Measurements from ENCODE around the gene MOSMO. TPM values are rescaled to one million over a fixed set of nuclear protein-coding genes. Genes with fewer than 3 reads are reported as not detected.

The MOSMO gene
- total and polyA plus RNA-seq, 4 donors: 3.9 to 13.6 (median 4.5) TPM

DNA sequence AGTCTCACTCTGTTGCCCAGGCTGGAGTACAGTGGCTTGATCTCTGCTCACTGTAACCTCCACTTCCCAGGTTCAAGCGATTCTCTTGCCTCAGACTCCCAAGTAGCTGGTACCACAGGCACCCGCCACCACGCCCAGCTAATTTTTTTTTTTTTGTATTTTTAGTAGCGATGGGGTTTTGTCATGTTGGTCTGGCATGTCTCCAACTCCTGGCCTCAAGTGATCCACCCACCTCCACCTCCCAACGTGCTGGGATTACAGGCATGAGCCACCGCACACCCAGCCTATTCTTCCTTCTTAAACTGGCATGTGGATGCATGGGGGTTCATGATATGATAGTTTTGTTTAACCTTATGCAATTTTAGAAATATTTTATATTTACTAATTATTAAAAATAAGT, 45.1 kb downstream of the MOSMO start:
- Histone ChIP-seq H3K27me3 (ENCODE audit: control insufficient read depth in 4 of 4, insufficient read depth in 4 of 4, low read length in 3 of 4) (no peaks in the 10 kb centered on the region), H3K9ac (ENCODE audit: low read depth in 1 of 2, low read length in 2 of 2) (no peak overlapping the region), H3K36me3 (ENCODE audit: control insufficient read depth in 4 of 4, insufficient read depth in 3 of 4, low read depth in 1 of 4, low read length in 3 of 4) (no peaks in the 10 kb centered on the region), H3K9me3 (ENCODE audit: control insufficient read depth in 4 of 4, low read length in 3 of 4) (no peaks in the 10 kb centered on the region), H3K27ac (ENCODE audit: low read depth in 1 of 2, low read length in 2 of 2) (no peak overlapping the region), H3K4me3 (ENCODE audit: low read depth in 1 of 3, low read length in 3 of 3) (no peak overlapping the region), H3K4me1 (ENCODE audit: control insufficient read depth in 4 of 4, insufficient read depth in 4 of 4, low read length in 3 of 4) (no peaks in the 10 kb centered on the region)
- no peak for DNase-seq (ENCODE audit: low spot score)
- WGBS: 87% methylated on average over 6 of the region's 6 CpGs
- no peak for TF ChIP-seq JUND (IDR thresholded peaks at IDR 0.05)
- no peak for TF ChIP-seq HNF4G (IDR thresholded peaks at IDR 0.05)
- TF ChIP-seq RXRA (IDR thresholded peaks at IDR 0.05): no peak
- no peak for TF ChIP-seq GABPA (IDR thresholded peaks at IDR 0.05 in 1 of 2, conservative IDR thresholded peaks at IDR 0.05 in 1 of 2)
- TF ChIP-seq FOXA2 (IDR thresholded peaks at IDR 0.05): no peak
- TF ChIP-seq RAD21 (IDR thresholded peaks at IDR 0.05): no peak
- TF ChIP-seq, protein P1, sequence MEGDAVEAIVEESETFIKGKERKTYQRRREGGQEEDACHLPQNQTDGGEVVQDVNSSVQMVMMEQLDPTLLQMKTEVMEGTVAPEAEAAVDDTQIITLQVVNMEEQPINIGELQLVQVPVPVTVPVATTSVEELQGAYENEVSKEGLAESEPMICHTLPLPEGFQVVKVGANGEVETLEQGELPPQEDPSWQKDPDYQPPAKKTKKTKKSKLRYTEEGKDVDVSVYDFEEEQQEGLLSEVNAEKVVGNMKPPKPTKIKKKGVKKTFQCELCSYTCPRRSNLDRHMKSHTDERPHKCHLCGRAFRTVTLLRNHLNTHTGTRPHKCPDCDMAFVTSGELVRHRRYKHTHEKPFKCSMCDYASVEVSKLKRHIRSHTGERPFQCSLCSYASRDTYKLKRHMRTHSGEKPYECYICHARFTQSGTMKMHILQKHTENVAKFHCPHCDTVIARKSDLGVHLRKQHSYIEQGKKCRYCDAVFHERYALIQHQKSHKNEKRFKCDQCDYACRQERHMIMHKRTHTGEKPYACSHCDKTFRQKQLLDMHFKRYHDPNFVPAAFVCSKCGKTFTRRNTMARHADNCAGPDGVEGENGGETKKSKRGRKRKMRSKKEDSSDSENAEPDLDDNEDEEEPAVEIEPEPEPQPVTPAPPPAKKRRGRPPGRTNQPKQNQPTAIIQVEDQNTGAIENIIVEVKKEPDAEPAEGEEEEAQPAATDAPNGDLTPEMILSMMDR (IDR thresholded peaks at IDR 0.05; ENCODE audit: low read depth, low read length, missing input control): no peak
- TF ChIP-seq YY1 (IDR thresholded peaks at IDR 0.05): no peak
- TF ChIP-seq, protein P2, sequence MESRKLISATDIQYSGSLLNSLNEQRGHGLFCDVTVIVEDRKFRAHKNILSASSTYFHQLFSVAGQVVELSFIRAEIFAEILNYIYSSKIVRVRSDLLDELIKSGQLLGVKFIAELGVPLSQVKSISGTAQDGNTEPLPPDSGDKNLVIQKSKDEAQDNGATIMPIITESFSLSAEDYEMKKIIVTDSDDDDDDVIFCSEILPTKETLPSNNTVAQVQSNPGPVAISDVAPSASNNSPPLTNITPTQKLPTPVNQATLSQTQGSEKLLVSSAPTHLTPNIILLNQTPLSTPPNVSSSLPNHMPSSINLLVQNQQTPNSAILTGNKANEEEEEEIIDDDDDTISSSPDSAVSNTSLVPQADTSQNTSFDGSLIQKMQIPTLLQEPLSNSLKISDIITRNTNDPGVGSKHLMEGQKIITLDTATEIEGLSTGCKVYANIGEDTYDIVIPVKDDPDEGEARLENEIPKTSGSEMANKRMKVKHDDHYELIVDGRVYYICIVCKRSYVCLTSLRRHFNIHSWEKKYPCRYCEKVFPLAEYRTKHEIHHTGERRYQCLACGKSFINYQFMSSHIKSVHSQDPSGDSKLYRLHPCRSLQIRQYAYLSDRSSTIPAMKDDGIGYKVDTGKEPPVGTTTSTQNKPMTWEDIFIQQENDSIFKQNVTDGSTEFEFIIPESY (IDR thresholded peaks at IDR 0.05): no peak
- TF ChIP-seq FOXA1 (IDR thresholded peaks at IDR 0.05): no peak
- TF ChIP-seq HNF4A (conservative IDR thresholded peaks at IDR 0.05): no peak
- TF ChIP-seq, protein P3, sequence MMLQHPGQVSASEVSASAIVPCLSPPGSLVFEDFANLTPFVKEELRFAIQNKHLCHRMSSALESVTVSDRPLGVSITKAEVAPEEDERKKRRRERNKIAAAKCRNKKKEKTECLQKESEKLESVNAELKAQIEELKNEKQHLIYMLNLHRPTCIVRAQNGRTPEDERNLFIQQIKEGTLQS (IDR thresholded peaks at IDR 0.05): no peak
- TF ChIP-seq NR2F2 (IDR thresholded peaks at IDR 0.05): no peak
- no peak for TF ChIP-seq EGR1 (IDR thresholded peaks at IDR 0.05; ENCODE audit: low read depth in 2 of 2)
- no peak for TF ChIP-seq TAF1 (conservative IDR thresholded peaks at IDR 0.05)
- TF ChIP-seq, protein P4, sequence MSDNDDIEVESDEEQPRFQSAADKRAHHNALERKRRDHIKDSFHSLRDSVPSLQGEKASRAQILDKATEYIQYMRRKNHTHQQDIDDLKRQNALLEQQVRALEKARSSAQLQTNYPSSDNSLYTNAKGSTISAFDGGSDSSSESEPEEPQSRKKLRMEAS (IDR thresholded peaks at IDR 0.05): no peak

DNA sequence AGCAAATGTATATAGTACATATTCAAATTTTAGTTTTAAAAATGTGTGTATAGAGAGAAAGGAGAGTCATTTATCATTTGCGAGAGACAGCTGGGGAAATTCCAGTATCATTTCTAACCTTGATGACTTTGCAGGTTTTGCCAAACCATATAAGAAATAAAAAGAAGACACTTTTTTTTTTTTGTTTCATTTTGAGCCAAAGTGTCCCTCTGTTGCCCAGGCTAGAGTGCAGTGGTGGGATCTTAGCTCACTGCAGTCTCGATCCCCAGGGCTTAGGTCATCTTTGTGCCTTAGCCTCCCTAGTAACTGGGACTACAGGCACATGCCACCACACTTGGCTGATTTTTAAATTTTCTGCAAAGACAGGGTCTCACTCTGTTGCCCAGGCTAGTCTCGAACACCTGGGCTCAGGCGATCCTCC, 46.0 kb downstream of the MOSMO start:
- H3K27me3 ChIP-seq (ENCODE audit: control insufficient read depth in 4 of 4, insufficient read depth in 4 of 4, low read length in 3 of 4): no peaks in the 10 kb centered on the region
- DNase-seq (ENCODE audit: low spot score): no peak
- no peaks in the 10 kb centered on the region for H3K36me3 ChIP-seq (ENCODE audit: control insufficient read depth in 4 of 4, insufficient read depth in 3 of 4, low read depth in 1 of 4, low read length in 3 of 4)
- TF ChIP-seq, protein P1 (IDR thresholded peaks at IDR 0.05; ENCODE audit: low read depth, low read length, missing input control): no peak
- TF ChIP-seq, protein P5, sequence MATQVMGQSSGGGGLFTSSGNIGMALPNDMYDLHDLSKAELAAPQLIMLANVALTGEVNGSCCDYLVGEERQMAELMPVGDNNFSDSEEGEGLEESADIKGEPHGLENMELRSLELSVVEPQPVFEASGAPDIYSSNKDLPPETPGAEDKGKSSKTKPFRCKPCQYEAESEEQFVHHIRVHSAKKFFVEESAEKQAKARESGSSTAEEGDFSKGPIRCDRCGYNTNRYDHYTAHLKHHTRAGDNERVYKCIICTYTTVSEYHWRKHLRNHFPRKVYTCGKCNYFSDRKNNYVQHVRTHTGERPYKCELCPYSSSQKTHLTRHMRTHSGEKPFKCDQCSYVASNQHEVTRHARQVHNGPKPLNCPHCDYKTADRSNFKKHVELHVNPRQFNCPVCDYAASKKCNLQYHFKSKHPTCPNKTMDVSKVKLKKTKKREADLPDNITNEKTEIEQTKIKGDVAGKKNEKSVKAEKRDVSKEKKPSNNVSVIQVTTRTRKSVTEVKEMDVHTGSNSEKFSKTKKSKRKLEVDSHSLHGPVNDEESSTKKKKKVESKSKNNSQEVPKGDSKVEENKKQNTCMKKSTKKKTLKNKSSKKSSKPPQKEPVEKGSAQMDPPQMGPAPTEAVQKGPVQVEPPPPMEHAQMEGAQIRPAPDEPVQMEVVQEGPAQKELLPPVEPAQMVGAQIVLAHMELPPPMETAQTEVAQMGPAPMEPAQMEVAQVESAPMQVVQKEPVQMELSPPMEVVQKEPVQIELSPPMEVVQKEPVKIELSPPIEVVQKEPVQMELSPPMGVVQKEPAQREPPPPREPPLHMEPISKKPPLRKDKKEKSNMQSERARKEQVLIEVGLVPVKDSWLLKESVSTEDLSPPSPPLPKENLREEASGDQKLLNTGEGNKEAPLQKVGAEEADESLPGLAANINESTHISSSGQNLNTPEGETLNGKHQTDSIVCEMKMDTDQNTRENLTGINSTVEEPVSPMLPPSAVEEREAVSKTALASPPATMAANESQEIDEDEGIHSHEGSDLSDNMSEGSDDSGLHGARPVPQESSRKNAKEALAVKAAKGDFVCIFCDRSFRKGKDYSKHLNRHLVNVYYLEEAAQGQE (IDR thresholded peaks at IDR 0.05): no peak
- TF ChIP-seq GABPA (IDR thresholded peaks at IDR 0.05 in 1 of 2, conservative IDR thresholded peaks at IDR 0.05 in 1 of 2): no peak
- no peak for TF ChIP-seq TAF1 (conservative IDR thresholded peaks at IDR 0.05)
- TF ChIP-seq SP1 (IDR thresholded peaks at IDR 0.05): no peak
- no peak for TF ChIP-seq EGR1 (IDR thresholded peaks at IDR 0.05; ENCODE audit: low read depth in 2 of 2)
- TF ChIP-seq, protein P2 (IDR thresholded peaks at IDR 0.05): no peak
- TF ChIP-seq, protein P3 (IDR thresholded peaks at IDR 0.05): no peak
- no peak for TF ChIP-seq FOXA1 (IDR thresholded peaks at IDR 0.05)
- TF ChIP-seq HNF4G (IDR thresholded peaks at IDR 0.05): no peak
- TF ChIP-seq JUND (IDR thresholded peaks at IDR 0.05): no peak
- TF ChIP-seq HNF4A (conservative IDR thresholded peaks at IDR 0.05): no peak
- no peak for TF ChIP-seq FOXA2 (IDR thresholded peaks at IDR 0.05)
- TF ChIP-seq, protein P4 (IDR thresholded peaks at IDR 0.05): no peak
- H3K4me3 ChIP-seq (ENCODE audit: low read depth in 1 of 3, low read length in 3 of 3): no peak overlapping the region
- no peak overlapping the region for H3K9ac ChIP-seq (ENCODE audit: low read depth in 1 of 2, low read length in 2 of 2)
- H3K9me3 ChIP-seq (ENCODE audit: control insufficient read depth in 4 of 4, low read length in 3 of 4): no peaks in the 10 kb centered on the region
- no peak overlapping the region for H3K27ac ChIP-seq (ENCODE audit: low read depth in 1 of 2, low read length in 2 of 2)
- 96% methylated on average over 4 of the region's 4 CpGs for WGBS
- no peaks in the 10 kb centered on the region for H3K4me1 ChIP-seq (ENCODE audit: control insufficient read depth in 4 of 4, insufficient read depth in 4 of 4, low read length in 3 of 4)

All from liver (tissue), 9 donors.